CD4-positive, alpha-beta T cell treated with Interleukin-17A for 1 hour (primary cell): ENCODE results near the gene SLAMF9.

ENCODE experiments used
- DNase-seq: peaks from one replicate; pipeline ENCODE4 v3.0.0-alpha.2; 2020

Gene SLAMF9

DNA sequence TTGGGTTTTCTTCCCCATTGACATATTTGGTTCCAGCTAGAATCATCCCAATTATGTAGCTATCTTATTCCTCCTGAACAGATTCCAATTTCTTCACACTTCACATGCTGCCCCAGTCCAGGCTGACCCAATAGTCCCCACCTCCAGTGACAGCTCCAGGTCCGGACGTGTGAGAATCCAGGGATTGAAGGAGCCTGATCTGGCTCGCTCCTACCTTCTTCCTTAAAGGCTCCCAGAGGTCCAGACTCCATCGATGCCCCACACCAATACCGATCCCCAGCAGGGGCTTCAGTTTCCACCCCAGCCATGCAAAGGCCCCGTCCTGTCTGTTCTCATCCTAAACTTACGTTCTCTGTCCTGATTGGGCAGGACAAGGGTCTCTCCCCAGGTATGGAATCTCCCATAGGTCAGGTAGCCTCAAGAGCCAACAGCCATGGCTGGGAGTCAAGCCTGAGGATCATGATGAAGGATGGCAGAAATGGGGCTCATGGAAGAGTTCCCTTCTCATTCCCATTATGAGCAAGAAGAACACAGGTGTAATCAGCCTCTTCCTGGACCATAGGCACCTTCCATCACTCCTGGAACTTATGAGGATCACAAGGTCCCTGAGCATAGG is 20.4 kb upstream of the SLAMF9 start:
- no peak for DNase-seq

DNA sequence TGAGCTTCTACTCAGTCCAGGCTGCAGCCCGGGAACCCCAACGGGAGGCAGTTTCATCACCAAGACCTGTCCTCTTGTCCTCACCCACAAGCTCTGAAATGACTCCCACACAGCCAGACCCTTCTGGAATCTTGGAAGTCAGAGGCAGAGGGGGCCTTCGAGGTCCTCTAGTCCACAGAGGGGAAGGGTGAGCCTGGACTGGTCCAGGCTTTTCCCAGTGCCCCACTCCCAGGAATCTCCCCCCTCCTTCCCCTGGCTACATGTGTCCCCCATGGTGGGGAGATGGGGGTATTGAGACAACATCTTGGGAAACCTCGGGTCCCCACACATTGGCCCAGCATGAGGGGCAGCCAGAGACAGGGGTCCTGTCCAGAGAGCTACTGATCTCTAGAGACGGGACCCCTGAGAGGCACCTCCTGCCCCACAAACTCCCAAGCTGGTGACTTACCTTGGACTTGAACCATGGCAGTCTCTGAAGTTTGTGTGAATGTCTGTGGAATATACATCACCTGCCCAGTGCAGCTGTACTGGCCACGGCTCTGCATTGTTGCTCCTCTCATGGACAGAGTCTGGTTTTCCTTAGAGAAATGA is 19.4 kb upstream of the SLAMF9 start:
- DNase-seq = no peak

DNA sequence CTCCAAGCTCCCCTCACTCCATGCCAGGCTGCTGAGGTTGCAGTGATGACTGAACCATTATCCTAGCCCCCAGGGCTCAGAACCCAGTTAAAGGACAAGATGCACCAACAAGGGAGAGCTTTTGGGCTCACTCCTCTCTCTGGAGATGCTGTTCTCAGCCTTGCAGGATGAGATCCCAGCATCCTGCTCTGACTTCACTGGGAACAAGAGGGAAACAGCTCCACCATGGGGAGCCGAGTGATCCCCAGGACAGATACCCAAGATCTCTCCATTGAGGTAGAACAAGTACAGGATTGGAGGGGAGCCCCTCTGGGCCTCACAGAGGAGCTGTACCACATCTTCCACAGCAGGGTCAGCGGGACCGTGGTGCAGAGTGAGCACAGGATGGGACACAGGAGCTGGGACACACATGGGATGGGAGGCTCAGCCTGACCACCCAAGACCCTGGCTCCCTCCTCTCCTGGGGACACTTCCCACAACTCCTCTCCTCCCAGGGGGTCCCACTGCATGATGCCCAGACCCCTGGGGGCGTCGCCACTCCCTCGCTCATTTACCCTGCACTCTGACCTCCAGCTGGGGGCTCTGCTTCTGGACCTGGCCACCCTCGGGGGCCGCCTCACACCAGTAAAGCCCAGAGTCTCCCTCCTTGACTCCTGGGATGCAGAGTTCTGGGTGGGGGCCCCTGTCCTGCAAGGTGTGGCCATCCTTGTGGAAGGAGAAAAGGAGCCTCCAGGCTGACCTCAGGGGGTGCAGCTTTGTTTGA is 18.6 kb upstream of the SLAMF9 start:
- no peak for DNase-seq

DNA sequence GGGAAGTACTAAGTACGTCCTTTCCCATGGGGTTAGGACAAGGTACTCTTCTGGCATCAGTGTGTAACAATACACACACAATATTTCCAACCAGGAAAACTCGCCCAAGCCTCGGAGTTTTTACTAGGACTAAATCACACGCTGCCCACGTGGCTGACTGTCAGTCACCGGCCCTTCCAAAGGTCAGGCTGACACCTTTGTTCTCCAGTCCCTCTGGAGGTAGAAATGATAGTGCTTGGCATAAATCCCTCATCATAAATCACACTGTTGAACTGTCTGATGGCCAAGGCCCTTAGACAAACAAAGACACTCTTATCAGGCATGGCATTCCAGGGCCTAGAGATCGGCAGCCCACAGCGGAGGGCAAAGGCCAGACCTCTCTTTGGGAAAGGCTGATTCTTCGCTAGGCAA is 16.9 kb upstream of the SLAMF9 start:
- no peak for DNase-seq

DNA sequence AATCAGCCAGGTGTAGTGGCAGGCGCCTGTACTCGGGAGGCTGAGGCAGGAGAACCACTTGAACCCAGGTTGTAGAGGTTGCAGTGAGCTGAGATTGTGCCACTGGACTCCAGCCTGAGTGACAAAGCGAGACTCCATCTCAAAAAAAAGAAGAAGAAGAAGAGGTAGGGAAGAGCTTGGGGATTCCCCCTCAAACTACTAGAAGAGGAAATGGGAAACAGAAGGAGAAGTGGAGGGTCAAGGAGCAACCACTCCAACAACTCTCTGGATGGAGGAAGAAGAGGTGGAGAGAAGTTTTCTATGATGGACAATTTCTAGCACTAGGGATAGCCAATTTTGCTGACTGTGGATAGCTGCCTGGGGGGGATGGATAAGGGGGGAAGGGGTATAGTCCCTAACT is 14.9 kb upstream of the SLAMF9 start:
- DNase-seq = no peak

DNA sequence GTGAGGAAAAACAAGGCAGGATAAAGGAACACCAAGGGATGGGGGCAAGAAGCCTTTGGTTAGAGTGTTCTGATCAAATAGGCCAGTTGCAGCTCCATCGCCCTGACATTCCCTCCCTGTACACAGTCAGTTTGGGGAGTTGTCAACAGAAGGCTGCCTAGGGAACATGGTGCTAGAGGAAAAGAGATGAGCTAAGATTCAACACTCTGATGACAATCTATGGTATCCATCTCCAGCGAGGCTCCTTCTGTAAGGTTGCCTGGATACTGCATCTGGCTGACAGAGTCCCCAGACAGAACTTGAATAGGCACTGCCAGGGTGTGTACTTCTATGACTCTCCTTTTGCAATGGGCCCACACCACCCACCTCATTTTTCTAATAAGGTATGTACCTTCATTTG is 11.2 kb upstream of the SLAMF9 start:
- DNase-seq = no peak

DNA sequence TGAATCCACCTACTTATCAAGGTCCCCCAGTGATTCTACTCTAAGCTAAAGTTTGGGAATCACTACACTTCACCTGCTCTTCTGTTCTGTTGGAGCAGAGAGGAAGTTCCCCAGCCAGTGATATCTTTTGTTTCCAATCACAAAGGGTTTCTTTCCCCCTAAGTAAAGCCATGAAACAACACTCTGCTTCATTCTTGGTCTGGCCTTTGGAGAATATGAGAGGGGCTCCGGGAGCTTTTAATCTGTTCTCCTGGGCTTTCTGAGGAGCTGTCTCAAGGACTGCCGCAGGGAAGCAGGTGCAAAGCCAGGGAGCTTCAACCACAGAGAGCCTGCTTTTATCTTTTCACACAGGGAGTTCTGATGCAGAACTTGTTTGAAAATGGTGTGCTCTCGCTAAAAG is 10.1 kb upstream of the SLAMF9 start:
- DNase-seq = no peak

DNA sequence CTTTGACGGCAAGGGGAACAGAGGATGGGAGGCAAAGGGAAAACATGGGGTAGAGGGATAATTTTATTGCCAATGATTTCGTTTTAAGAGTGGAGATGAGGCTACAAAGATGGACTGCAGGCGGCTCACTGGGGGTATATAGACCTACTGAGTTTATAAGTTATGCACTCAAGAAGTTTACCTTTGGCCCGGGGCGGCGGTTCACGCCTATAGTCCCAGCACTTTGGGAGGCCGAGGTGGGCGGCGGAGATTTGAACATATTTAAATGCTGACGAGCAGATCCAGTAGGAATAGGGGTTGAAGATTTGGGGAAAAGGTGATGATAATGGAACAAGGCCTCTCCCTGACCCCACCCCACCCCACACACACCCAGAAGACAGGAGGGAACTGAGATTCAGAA is 8.1 kb upstream of the SLAMF9 start:
- no peak for DNase-seq

DNA sequence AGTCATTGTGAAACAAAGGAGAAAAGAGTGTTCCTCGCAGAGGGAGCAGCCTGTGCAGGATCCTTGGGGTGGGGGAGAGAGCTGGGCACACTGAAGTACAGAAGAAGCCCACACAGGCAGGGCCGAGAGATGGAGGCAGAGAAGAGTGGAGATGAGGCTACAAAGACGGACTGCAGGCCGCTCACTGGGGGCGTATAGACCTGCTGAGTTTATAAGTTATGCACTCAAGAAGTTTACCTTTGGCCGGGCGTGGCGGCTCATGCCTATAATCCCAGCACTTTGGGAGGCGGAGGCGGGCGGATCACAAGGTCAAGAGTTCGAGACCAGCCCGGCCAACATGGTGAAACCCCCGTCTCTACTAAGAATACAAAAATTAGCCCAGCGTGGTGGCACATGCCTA is 7.6 kb upstream of the SLAMF9 start:
- DNase-seq = no peak

DNA sequence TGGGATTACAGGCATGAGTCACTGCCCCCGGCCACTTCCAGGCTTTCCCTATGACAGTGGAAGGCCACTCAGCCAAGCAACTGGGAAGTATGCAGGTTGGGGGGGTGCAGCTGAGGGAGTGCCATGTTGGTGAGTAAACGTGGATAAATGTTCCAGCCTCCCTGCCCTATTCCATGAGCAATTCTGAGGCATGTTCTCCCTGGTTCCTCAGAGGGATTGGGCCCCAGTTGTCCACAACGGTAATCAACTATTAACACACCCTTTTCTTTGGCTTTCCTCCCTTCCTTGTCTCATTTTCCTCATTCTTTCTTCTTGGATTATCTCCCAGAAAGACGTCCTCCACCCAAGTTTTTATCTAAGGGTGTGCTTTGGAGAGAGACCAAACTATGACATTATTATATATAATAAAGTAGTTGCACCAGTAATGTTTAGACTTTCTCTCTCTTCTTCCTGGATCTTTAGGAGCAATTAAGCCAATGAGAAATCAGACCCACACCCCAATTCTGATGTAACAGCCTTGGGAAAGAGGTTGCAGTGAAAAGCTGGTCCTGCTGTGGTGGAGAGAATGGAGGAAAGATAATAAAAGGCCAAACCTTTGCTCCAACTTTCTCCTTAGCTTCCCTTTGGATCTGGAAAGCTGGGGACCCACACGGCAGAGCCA is 6.8 kb upstream of the SLAMF9 start:
- DNase-seq = no peak

DNA sequence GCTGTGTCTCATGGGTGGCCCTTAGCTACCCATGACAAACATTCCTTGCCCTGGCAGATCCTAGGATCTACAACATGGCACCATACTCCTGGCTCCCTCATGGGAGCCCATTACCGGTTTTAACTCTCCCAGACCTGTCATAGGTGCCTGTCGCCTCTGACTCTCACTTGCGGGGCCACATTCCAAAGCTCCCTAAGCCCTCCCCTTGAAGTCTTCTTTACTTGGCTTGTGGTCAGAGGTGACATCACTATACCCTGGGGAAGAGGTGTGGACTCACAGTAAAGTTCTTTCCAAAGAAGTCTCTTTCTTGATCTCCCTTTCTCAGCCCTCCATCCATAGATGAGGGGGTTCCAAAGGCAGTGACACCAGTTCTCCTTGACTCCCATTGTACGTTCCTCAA is 5.4 kb upstream of the SLAMF9 start:
- no peak for DNase-seq

DNA sequence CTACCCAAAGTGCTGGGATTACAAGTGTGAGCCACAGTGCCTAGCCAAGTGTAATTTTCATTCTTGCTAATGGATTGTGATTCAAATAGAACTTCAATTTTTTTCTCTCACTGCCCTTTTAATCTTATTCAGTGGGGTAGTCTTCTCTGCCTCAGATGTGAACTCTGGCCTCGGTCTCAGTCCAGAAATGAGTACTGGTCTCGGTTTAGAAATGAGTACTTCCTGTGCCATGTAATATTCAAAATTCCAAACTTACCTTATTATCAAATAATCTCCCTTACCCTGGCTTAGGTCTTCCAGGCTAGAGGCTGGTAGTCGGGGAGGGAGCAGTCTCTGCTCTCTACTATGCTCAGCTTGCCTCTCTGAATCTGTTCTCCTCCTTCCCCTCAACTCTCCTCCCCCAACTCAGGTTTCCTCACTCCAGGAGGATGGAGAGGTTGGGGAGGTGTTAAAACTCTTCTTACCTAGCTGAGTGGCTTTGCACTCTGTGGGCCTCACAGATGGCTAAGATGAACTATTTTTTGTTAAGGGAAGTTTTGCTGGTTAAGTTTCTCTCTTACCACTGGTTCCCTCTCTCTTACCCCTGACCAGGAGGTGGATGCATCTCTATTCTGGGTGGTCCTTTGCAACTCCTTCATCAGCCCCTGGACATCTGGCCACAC is 4.8 kb upstream of the SLAMF9 start:
- no peak for DNase-seq

DNA sequence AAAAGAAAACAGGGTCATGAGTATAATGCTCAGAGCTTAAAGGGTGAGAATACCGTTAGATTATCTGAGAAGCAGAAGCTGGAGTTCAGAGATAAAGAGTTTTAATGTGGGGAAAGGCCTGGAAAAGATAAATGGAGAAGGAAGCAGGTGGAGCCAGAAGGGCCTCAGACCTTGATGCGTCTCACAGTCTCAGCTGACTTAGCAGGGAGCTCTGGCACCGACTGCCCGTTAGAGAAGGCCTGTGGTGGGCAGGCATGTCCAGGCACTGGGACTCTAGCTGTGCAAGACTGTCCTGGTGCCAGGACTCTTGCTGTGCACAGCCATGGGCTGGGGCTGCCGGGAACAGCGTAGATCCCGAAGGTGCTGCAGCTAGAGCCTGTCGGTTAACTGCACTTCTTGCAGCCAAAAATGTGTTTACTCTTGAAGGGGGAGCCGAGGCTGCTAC is 3.8 kb upstream of the SLAMF9 start:
- DNase-seq = no peak

DNA sequence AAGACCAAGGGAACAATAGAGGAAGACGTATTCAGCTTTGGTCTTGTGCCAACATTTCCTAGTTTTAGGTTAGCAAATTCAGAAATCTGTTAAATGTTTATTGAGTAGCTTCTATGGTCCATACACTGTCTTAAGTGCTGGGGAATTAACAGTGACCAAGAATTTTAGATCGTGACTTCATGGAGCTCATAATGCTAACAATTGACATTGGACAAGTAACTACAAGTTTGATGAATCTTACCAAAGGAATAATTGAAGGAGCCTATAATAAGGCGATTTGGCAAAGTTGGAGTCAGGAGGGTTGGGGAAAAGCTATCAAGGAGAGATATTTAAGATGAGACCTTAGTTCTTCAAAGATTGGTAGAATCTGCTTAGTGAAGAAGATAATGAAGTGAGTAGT is 1.4 kb upstream of the SLAMF9 start:
- DNase-seq = no peak

DNA sequence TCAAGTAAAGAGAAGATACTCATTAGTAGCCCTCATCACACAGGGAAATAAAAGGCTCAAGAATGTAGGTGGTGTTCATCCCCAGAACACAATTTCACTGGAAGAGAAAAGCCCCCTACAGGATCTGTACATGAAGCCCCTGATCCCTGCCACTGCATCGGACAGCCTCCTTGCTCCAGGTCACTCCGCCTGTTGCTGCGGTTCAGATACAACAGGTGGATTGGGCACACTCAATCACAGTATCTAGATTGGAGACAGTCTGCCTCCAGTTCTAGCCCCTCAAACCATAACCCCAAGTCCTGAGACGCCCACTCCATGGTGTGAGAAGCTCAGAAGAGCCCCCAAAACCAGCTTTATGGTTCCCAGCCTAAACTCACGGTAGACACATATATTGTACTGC is 1.1 kb downstream of the SLAMF9 start:
- no peak for DNase-seq

DNA sequence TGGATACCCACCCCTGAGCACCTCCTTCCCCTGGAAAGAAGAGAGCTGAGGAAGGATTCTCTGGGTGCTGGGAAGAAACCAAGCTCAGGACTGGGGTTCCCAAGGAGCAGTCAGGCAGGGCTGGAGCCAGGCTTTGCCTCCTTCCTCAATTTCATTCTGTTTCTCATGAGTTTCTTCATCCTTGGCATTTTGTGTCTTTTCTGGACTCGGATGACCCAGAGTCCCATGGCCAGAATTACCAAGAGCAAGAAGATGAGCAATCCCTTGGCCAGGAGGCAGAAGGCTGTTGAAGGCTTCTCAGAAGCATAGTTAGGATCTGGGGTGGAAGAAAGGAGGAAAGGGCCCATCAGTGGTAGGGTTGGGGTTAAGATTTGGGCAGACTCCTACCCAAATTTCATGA is 2.5 kb downstream of the SLAMF9 start:
- no peak for DNase-seq

DNA sequence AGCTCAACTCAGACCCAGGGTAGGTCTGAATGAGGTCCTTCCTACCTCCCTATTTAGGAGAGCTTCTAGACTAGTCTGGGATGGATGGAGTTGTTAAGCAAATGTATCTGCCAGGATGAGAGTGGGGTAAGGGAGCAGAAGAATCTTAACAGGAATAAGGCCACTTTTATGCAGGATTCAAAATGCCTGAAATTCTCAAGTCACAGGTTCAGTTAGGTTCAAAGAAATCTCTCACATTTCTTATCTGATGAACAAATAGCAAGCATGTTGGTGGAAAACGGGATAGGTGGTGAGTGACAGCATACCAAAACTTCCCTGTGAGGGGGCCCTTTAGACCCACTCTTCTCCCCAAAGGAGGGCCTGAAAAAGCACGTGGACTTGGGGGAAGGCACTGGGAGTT is 3.0 kb downstream of the SLAMF9 start:
- no peak for DNase-seq

DNA sequence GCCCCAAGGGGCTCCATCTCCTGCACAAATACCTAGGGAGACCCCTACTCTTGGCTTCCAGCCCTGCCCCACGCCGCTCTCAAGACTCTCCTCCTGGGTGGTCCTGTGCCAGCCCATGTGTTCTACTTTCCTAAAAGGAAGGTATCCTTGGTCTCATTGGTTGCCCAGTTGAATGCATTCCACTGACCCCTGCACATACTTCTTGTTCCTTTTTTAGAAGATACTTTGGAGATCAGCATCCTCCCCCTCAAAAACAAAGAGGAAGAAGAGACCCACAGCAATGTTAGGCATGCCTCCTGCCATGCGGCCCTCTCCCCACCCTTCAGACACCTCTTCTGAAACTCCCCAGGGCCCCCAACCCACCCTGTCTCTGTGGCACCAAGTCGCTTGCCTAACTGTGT is 4.1 kb downstream of the SLAMF9 start:
- no peak for DNase-seq

DNA sequence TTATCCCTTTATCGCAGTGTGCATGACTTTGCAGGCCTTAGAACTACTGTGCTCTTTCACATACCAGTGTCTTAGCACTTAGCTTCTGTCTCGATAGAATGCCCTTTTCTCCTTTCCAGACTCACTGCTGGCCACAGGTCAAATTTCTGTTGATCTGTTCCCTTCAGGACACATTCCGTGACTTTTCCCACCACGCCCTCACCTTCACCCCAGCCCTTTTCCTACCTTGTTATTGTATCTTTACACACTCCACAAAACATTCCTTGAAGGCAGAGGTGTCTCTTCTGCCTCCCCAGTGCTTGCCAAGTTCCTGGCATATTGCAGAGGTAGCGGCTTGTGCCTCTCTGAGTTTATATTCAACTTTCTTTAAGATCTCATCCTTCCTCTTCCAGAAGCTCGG is 4.9 kb downstream of the SLAMF9 start:
- no peak for DNase-seq

DNA sequence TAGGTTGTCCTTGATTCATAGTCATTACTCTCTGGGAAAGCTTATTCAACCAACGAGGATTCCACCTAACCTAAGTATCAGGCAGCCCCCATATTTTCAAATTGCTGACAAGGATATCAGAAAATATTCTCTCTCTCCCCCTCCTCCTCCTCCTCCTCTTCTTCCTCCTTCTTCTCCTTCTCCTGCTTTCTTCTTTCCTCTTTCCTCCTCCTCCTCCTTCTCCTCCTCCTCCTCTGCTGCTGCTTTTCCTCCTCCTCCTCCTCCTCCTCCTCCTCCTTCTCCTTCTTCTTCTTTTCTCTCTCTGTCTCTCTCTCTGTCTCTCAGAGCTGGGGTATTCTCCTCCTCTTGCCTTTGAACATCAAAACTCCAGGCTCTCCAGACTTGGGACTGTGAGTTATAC is 6.1 kb downstream of the SLAMF9 start:
- DNase-seq = no peak

DNA sequence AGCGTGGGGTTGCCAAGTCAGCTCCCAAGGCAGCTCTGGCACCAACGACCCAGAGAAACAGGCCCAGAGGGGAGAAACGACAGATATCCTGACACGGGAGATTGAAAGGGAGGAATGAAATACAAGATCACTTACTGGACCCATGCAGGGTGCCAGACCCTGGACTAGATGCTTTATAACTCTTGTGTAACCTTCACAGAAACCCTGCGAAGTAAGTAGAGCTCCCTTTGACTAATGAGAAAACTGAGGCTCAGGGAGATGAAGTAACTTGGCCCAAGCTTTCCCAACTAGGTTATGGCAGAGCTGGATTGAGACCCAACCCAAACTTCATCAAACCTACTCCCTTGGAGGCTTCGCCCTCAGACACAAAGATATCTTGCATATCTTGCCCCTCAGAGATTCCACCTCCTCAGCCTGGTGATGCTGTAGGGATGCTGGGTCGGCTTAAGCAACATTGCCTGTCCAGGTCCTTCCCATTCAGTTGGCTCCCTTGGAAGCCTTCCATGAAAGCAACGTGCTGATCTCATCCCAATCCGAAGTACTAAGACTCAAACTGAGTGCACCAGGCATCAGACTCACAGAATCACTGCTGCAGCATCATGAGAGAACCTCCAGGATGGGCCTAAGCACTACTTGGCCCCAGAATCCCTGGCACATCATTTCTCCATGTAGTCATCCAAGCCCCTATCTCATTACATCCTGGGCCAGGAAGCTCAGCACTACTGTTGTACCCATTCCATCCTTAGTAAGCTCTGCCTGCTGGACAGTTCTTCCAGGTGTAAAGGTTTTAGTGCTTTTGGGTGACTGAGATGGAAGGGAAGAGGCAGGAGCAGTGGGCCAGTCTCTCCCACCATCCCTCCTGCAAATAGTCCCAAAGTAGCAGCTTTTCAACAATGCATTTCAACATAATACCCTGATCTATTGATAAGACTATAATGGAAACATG is 7.5 kb downstream of the SLAMF9 start:
- DNase-seq = no peak
